ENCODE data around the gene GPR151.

The GPR151 gene

DNA sequence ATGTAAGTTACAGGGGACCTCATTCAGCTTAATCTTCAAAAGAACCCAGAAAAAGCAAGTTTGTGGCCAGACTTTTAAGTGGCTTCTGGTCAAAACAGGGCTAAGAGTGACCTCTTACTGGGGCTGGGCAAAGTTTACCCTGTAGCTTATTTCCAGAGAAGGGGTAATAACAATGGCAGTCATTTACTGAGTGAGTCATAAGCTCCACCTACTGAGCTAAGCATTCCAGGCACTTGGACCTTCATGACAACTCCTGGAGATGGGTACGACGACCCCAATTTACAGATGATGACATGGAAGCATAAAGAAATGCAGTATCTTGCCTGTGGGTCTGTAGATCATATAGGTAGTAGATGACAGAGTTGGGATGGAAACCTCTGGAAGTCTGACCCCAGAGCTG lies 4.7 kb upstream of the GPR151 start:
- DNase-seq (ENCODE audit: low read depth), result peak; percentile 23

DNA sequence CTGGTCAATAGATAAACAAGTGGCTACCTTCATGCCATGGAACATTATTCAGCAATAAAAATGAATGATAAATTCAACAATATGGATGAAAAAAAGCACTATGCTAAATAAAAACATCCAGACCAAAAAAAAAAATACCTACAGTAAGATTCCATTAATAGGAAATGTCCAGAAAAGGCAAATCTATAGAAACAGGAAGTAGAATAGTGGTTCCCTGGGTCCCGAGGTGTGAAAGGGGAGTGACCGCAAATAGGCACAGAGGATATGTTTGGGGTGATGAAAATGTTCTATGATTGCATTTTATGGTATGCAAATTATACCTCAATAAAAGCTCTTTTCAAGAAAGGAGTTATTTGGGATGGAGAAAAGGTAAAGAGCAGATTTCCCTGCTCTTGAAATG lies 3.6 kb upstream of the GPR151 start:
- DNase-seq (ENCODE audit: low read depth), result no peak

GRCh38 chr5:146515473-146516150 lies 378 bp downstream of the GPR151 start:
- DNase-seq (ENCODE audit: low read depth), result no peak

DNA sequence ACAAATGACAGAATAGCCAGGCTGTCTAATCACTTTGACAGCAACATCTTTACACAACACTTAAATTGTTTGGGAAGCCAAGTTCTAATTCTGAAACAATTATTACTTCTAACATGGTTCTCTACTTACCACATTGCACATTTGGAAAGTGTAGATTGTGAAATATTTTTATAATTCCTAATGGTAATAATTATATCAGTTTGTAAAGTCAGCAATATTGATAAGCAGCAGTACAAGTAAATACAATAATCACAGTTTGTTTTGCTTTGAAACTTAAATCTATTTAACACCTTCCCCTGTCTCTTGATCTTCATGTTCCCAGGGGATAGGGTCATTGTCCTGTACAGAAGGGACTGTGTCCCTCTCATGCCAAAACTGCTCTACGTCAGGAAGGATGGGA lies 1.4 kb downstream of the GPR151 start:
- no peak for DNase-seq (ENCODE audit: low read depth)

DNA sequence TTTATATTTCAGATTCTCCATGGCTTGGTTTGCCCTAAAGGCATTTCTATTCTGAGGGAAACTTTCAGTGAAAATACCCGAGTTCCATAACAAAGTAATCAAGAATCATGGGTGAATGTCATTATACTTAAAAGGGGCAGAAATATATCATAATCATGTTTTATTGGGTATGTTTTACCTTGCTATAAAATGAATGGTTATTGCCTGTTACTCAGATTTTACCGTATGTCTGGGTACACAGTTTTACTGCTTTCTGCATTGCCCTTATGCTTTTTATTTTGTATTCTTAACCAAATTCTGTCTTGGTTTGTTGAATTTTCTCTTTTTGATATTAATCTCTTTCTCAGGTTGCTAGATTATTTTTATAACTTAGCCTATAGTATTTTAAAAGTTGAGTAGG lies 2.5 kb downstream of the GPR151 start:
- DNase-seq (ENCODE audit: low read depth), result no peak

DNA sequence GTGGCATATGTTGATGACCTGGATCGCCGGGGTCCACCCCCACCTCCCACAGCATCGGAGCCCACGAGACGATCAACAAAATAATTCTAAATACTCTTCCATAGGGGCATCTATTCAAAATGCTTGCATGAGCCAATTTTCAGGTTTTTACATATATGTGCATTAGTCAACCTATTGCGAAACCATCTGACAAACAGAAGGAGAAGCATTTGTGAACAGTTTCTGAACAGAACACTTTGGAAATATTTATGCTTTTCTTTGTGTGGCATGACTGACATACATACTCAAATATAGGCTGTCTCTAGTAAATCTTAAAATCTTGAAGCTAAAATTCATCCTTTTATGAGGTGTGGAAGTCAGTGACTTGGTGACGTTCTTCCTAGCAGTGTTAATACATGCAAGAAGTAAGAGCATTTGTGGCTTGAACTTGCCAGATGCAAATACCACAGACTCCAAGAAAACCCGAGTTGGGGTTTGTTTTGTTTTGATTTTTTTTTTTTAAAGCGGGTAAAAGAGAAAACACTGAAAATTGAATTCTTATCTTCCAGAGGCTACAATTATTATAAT lies 5.3 kb downstream of the GPR151 start:
- peak; percentile 47 for DNase-seq (ENCODE audit: low read depth)

DNA sequence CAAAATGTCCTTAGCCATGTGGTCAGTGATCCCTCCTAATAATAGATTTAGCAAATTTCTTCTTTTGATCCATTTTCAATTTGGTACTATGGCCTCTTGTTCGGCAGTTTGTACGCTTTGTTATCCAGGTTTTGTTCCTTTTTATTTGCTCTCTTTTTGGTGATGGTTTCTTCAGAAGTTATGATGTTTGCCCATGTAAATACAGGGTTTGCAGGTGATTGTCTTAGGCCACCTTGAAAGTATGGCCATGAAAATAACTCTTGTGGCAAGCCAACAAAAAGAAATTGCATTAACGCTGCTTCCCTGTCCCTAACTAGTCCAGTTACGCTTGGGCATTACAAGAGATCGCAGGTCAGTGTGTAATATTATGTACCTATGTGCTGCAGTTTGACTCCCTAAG lies 8.6 kb downstream of the GPR151 start:
- no peak for DNase-seq (ENCODE audit: low read depth)

DNA sequence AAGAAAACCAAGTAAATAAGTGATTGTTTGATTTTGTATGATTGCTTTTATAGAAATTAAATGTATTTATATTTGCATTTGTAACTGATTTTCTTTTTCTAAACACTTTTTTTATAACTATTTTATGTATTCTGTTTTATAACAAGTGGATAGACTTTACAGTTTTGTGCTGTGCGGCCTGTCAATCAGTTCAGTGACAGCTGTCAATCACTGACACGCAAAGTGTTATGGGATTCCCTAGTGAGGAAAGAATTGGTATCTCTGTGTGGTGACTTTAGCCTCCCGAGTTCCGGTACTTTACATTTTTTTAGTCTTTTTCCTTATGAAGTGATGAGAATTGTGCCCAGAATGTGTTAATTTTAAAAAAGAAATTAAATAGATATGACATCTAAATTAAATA lies 16.3 kb downstream of the GPR151 start:
- DNase-seq (ENCODE audit: low read depth), result no peak

GRCh38 chr5:146494656-146495055 lies 21.3 kb downstream of the GPR151 start:
- DNase-seq (ENCODE audit: low read depth), result no peak

DNA sequence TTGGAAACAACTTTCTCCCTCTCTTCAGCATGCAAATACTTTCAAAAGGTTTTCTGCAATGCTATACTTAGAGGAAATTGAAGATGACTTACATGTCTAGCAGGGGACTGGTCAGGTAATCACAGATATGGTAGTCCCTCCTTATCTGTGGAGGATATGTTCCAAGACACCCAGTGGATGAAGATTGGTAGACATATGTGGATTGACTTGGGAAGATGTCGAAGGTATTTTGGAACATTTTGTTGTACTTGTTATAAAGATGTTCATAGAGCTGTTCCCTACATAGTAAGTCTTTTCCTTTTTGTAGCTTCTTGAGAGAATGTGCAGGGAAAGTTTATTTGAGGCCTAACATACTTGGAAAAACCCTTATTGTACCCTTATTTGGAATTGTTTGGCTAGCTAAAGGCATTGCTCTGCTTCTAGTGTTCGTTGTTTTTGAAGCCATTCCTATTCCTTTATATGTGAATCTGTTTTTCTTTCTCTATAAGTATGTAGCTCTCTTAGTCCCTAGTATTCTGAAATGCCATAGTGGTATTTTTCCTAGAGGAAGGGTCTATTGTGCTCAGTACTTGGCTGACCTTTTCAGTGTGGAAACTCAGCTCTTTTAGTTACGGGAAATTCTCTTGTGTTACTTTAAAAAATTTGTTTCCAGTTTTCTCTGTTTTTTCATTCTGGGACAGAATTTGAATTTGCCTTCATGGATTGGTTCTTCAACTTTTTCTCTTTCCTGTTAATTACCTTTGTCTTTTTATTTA lies 25.7 kb downstream of the GPR151 start:
- no peak for DNase-seq (ENCODE audit: low read depth)

- no peak for DNase-seq (ENCODE audit: low read depth)
These were observed 31.1 kb downstream of the GPR151 start for GRCh38 chr5:146484714-146485391.

- DNase-seq (ENCODE audit: low read depth), result no peak
These were observed 33.2 kb downstream of the GPR151 start for GRCh38 chr5:146482775-146483174.

- DNase-seq (ENCODE audit: low read depth), result no peak
These were observed 40.1 kb downstream of the GPR151 start for GRCh38 chr5:146475906-146476305.

- peak; percentile 32 for DNase-seq (ENCODE audit: low read depth)
These were observed 40.7 kb downstream of the GPR151 start for GRCh38 chr5:146475190-146475780.

DNA sequence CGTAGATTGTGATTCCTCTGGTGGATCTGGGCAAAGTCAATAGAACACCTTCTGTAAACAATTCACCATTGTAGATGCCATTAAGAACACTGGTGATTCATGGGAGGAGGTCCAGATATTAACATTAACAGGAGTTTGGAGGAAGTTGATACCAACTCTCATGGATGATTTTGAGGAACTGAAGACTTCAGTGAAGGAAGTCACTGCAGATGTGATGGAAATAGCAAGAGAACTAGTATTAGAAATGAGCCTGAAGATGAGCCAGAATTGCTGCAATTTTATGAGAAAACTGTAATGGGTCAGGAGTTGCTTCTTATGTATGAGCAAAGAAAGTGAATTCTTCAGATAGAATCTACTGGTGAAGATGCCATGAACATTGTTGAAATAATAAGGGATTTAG lies 41.9 kb downstream of the GPR151 start:
- DNase-seq (ENCODE audit: low read depth), result no peak

GRCh38 chr5:146467760-146468159 lies 48.2 kb downstream of the GPR151 start:
- no peak for DNase-seq (ENCODE audit: low read depth)

DNA sequence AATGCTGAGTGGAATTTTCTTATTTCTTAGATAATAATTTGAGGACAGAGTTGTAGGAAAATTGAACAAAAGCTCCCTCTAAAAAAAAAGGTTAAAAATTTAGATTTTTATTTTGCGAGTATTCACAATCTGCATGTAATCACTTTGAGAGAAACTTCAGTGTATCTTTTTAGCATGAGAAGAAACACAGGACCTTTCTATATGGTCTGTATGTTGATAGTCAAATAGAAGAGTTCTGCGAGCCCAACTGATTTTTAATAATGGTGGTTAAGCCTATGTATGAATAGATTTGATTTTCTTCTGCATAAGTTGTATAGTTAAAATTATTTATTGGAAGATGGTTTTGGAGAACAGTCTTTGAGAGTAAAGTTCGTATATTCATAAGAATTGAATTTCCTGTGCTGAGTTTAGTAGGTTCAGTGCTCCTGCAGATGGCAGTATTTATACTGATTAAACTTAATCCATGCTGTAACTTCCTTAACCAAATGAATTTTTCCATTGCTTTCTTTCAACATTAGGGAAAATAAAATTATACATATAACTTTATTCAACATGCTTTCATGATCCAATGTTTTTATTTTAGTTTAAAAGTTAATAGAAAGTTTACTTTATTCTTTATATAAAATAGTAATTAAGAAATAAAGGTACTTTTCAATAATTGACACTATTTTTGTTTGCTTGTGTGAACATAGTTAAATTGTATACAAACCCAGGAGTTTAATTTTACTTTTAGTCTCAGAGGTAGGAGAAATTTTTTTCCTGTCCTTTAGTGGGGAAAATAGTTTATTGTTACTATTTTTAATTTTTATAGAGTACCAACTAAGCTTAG lies 49.3 kb downstream of the GPR151 start:
- DNase-seq (ENCODE audit: low read depth), result peak; percentile 40

GRCh38 chr5:146463446-146463845 lies 52.5 kb downstream of the GPR151 start:
- DNase-seq (ENCODE audit: low read depth), result no peak

All from ELR (cell line).